Hematopoietic multipotent progenitor cell treated with erythropoietin and hydrocortisone succinate and interleukin-3 and kit ligand, for 8 days (in vitro differentiated cells): ENCODE measurements around the gene SYCE1L.
"Not testable (repeated sequence)": the region's sequence is repeated elsewhere in the genome, so short reads cannot be mapped to it uniquely, and the experiment has no call there.

ENCODE experiments used
- DNase-seq: peaks from one replicate; pipeline ENCODE4 v3.0.0-alpha.2; 2015

The SYCE1L gene

GRCh38 chr16:77199211-77199610 lies at the start of gene SYCE1L:
SYCE1L (plus strand) TSS chr16:77199408; CDS start chr16:77199452, 44 bp downstream.
- no peak for DNase-seq

GRCh38 chr16:77157346-77158058 lies 41.7 kb upstream of the SYCE1L start:
- DNase-seq: no peak

- DNase-seq: no peak
These were observed 40.9 kb upstream of the SYCE1L start for GRCh38 chr16:77158293-77158692.

GRCh38 chr16:77165006-77165405 lies 34.2 kb upstream of the SYCE1L start:
- no peak for DNase-seq

- DNase-seq: not testable (repeated sequence)
These were observed 33.5 kb upstream of the SYCE1L start for GRCh38 chr16:77165536-77166236.

GRCh38 chr16:77166726-77167125 lies 32.5 kb upstream of the SYCE1L start:
- no peak for DNase-seq

- DNase-seq: no peak
These were observed 30.3 kb upstream of the SYCE1L start for GRCh38 chr16:77168901-77169300.

- peak; percentile 64 for DNase-seq
These were observed 29.5 kb upstream of the SYCE1L start for GRCh38 chr16:77169650-77170236.

- DNase-seq: no peak
These were observed 28.4 kb upstream of the SYCE1L start for GRCh38 chr16:77170805-77171204.

GRCh38 chr16:77171745-77172635 lies 27.2 kb upstream of the SYCE1L start:
- DNase-seq: peak; percentile 65

GRCh38 chr16:77172951-77173350 lies 26.3 kb upstream of the SYCE1L start:
- DNase-seq: no peak

- no peak for DNase-seq
These were observed 16.1 kb upstream of the SYCE1L start for GRCh38 chr16:77183137-77183536.

- DNase-seq: not testable (repeated sequence)
These were observed 12.9 kb upstream of the SYCE1L start for GRCh38 chr16:77186298-77186697.

- DNase-seq: peak; percentile 31
These were observed 9.1 kb upstream of the SYCE1L start for GRCh38 chr16:77190190-77190477.

GRCh38 chr16:77190478-77191258 lies 8.5 kb upstream of the SYCE1L start, which contains the start of gene MON1B:
MON1B (plus strand) TSS chr16:77191190; CDS start chr16:77191486, 296 bp downstream.
- DNase-seq: peak; percentile 99

- DNase-seq: peak; percentile 34
These were observed 7.8 kb upstream of the SYCE1L start for GRCh38 chr16:77191259-77191969.

- DNase-seq: no peak
These were observed 5.8 kb upstream of the SYCE1L start for GRCh38 chr16:77193377-77193776.

GRCh38 chr16:77194295-77195231 lies 4.6 kb upstream of the SYCE1L start:
- no peak for DNase-seq

GRCh38 chr16:77195411-77195810 lies 3.8 kb upstream of the SYCE1L start:
- DNase-seq: no peak

- no peak for DNase-seq
These were observed 1.5 kb upstream of the SYCE1L start for GRCh38 chr16:77197747-77198146.
